NB4 (cell line): Measurements from ENCODE around the gene ZNF639.
A peak's percentile ranks its signal among the peaks of the same experiment; 100 is the strongest.

Experiments
- DNase-seq: peaks from one replicate; pipeline ENCODE4 v3.0.0; 2010; ENCODE audit warnings: low read depth
- H3K4me3 ChIP-seq: one replicate; pipeline ENCODE4 v1.5.1; 2011; ENCODE audit warnings: mild to moderate bottlenecking, low read depth, low read length, moderate library complexity
- CTCF ChIP-seq: IDR thresholded peaks from one replicate; pipeline ENCODE4 v1.5.1; 2012; ENCODE audit warnings: low read depth, low read length
- MAX ChIP-seq: IDR thresholded peaks from 2 replicates; pipeline ENCODE4 v1.6.1; 2011; ENCODE audit warnings: low read depth, low read length
- MYC ChIP-seq: IDR thresholded peaks from 2 replicates; pipeline ENCODE4 v1.6.1; 2011; ENCODE audit warnings: low read depth, low read length
- POLR2A ChIP-seq: IDR thresholded peaks from 2 replicates; pipeline ENCODE4 v1.6.1; 2011; ENCODE audit warnings: mild to moderate bottlenecking; ENCODE audit not compliant: insufficient read length; ENCODE audit errors: extremely low read depth

The ZNF639 gene

GRCh38 chr3:179333084-179333483 lies 10.3 kb downstream of the ZNF639 start:
- no peak for TF ChIP-seq POLR2A
- no peak for TF ChIP-seq CTCF
- no peak overlapping the region for H3K4me3 ChIP-seq
- DNase-seq: no peak

GRCh38 chr3:179336345-179336929 lies 13.6 kb downstream of the ZNF639 start:
- no peak for TF ChIP-seq CTCF
- TF ChIP-seq MYC: no peak
- TF ChIP-seq MAX: no peak
- TF ChIP-seq POLR2A: no peak
- DNase-seq: no peak
- H3K4me3 ChIP-seq: no peak overlapping the region

- TF ChIP-seq CTCF: no peak
- peak; percentile 44 for TF ChIP-seq POLR2A
- peak; percentile 54 for TF ChIP-seq MYC
- no peak for TF ChIP-seq MAX
- DNase-seq: peak; percentile 94
- peak within 1 kb of the TSS; percentile 86 for H3K4me3 ChIP-seq
Observed at GRCh38 chr3:179347345-179348194, 24.7 kb downstream of the ZNF639 start, which contains the start of gene MFN1. TSS of gene MFN1 (plus strand) at chr3:179347709. CDS start at chr3:179348852, 1,143 bp downstream.

GRCh38 chr3:179348325-179349013 lies 25.6 kb downstream of the ZNF639 start:
- no peak for TF ChIP-seq POLR2A
- TF ChIP-seq MYC: no peak
- TF ChIP-seq CTCF: no peak
- TF ChIP-seq MAX: no peak
- peak; percentile 53 for DNase-seq
- H3K4me3 ChIP-seq: peak overlapping the region; percentile 86

- H3K4me3 ChIP-seq: no peak overlapping the region
- TF ChIP-seq POLR2A: no peak
- TF ChIP-seq MYC: no peak
- no peak for TF ChIP-seq CTCF
- TF ChIP-seq MAX: no peak
- no peak for DNase-seq
Observed at GRCh38 chr3:179355996-179356395, 33.2 kb downstream of the ZNF639 start.
